HG03159 (cell line): ENCODE measurements around the gene ITGA8.
"Not testable (repeated sequence)": the region's sequence is repeated elsewhere in the genome, so short reads cannot be mapped to it uniquely, and the experiment has no call there.

ENCODE experiments used
- ATAC-seq: cut with Tn5 transposase; IDR thresholded peaks from one replicate; pipeline ENCODE4 v1.9.1; 2021; ENCODE audit warnings: mild to moderate bottlenecking, moderate library complexity; ENCODE audit not compliant: unreplicated experiment

The ITGA8 gene

DNA sequence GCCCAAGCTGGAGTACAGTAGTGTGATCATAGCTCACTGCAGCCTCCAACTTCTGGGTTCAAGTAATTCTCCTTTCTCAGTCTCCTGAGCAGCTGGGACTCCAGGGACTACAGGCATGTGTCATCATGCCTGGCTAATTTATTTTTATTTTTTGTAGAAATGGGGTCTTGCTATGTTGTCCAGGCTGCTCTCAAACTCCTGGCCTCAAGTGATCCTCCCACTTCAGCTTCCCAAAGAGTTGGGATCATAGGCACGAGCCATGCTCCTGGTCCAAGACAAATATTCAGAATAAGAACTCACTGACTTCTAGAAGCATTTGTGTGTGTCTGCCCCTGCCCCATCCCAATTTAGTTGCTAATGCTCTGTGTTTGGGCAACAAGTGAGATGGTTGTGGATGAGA, 151.8 kb downstream of the ITGA8 start:
- ATAC-seq = no peak

DNA sequence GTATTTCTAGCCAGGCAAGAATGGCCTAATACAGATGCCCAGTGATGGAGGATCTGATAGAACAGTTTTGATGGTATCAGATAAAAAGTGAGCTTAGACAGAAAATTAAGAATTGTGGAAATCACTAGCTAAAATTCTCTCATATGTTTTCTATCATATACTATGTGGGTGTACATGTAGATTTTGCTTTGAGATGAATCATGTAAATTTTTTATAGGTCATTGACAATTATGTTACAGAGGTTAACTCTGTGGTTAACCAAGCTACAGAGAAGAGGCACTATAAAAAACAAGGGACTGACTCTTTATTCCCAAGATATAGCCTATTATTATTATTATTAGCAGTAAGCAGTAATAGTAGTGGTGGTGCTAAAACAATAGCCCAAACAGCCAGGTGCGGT, 156.5 kb downstream of the ITGA8 start:
- ATAC-seq = no peak

DNA sequence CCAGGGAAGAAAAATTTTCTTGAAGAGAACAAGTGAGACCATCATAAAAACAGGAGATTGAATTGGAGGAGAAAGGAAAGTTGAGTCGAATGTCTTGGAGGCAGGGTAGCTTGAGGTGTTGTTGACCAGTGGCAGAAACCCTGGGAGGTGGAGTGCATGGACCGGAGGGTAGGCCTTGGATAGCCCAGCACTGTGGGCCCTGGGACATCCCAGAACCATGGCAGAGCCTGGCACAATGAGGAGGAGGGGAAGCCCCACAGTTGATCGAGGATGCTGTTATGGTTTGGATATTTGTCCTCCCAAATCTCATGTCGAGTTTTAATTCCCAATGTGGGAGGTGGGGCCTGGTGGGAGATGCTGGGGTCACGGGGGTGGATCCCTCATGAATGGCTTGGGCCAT, 157.1 kb downstream of the ITGA8 start:
- no peak for ATAC-seq

DNA sequence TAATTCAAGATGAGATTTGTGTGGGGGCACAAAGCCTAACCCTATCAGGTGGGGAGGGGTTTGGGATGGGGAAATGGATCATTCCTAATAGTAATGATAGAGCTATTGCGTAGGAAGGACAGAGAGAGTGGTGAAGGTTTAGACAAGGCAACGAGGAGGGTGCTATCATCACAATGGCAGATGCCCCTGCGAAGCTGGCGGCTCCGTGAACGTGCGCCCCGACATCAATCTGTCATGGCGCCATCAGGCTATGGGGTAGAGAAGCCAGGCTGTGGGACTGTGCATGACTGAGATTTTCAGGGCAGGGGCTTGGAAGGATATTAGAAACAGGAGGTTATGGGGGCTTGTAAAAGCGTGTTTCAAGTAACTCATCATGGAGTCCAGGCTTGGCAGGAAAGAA, 157.6 kb downstream of the ITGA8 start:
- ATAC-seq = no peak

DNA sequence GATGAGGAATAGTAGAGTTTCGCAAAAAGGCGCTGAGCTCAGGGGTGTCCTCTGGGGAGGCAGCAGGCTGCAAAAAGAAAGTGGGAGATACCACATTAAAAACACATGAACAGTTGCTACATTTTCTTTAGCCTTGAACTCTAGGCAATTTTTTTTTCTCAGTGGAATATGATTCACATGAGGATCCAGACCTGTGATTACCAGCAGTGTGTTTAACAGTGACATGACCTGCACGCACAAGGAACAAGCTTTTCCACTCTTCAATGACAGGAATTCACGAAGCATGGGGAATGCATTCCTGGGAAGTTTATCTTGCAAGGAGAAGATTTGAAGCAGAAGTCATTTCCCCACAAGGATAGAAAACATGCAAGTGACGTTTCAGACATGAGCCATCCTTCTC, 161.6 kb downstream of the ITGA8 start:
- ATAC-seq = no peak

DNA sequence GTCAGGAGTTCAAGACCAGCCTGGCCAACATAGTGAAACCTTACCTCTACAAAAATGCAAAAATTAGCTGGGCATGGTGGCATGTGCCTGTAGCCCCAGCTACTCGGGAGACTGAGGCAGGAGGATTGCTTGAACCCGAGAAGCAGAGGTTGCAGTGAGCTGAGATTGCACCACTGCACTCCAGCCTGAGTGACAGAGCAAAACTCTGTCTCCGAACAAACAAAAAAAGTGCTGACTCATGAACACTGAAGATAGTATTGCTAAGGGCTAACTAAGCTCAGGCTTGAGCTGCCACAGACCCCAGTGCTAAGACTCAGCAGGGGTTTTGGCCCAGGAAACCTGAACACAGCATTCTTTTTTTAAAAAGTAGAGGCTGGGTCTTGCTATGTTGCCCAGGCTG, 162.6 kb downstream of the ITGA8 start:
- not testable (repeated sequence) for ATAC-seq

DNA sequence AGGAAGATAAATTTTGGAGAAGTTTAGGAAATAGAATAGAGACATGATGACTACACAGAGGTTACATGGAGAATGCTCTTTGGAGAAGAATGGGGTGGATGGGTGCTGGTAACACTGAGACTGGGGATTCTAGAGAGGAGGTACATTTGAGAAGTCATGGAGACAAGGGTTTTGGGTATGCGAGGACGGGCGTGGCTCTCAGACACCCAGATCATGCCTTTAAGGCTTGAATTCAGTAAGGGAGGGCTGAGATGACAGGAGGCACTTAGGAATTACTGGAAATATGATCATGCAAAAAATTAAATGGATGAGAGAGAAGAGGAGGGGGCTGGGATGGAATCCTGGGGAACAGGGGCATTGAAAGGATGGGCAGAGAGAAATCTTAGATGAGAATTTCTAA, 168.8 kb downstream of the ITGA8 start:
- no peak for ATAC-seq

DNA sequence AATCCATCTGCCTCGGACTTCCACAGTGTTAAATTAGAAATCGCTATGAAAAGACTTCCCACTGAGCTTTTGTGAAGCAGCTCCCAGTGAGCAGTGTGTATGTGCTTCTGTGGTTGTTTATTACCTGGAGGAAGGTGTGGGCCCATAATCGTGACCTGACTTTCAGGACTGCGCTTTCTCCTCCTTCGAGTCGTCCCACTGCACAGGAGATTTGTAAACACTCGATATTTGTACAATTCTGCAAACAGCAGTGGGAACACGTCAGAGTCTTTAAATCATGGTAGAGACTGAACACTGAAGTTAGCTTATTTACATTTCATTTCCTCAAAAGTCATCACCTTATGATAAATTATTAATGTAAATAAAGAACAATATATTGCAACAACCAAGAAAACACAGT, 171.4 kb downstream of the ITGA8 start:
- no peak for ATAC-seq

DNA sequence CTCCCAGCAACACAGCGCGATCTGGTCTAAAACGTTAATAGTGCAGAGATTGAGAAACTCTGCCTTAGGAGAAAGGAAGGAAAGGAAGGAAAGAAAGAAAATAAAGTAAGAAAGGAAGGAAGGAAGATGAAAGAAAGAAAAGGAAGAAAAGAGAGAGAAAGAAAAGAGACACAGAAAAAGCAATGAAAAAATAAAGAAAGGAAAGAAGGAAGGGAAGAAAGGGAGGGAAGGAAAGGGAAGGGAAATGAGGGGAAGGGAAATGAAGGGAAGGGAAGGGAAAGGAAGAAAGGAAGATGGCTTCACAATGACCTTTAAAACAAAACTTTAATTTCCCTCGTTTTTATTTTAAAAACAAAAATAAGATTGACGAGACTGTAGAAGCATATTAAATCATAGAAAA, 173.1 kb downstream of the ITGA8 start:
- ATAC-seq = no peak

DNA sequence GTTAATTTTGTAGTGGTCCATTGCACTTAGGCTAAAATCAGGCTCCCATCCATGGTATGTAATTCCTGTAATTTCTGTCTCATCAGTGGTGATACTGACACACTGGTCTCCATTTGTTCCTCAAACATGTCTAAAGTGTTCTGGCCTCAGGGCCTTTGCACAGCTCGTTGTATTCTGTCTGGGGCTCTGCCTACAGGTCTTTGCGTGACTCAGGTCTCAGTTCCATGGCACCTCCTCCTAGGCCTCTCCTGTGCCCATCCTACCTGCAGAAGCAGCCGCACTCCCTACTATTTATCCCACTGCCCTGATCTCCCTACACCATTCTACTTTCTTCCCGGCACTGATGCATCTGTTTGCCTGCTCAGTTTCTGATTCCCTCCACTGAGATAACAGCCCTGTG, 173.8 kb downstream of the ITGA8 start:
- ATAC-seq = no peak

DNA sequence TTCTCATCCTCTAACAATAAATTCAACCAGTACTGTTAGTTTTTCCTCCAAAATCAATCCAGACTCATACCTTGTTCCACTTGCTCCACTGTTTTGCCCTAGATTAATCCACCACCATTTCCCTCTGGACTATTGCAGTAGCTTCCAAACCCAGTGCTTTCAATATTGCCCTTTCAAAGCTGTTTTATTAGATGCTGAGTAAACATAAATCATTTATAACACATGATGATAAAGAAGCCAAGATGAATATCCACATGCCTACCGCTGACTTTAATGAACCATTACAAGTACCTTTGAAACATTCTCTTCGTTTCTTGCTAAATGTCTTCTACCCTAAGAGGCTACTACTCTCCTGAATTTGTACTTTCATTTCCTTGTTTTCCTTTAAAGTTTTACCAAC, 174.5 kb downstream of the ITGA8 start:
- ATAC-seq = no peak

DNA sequence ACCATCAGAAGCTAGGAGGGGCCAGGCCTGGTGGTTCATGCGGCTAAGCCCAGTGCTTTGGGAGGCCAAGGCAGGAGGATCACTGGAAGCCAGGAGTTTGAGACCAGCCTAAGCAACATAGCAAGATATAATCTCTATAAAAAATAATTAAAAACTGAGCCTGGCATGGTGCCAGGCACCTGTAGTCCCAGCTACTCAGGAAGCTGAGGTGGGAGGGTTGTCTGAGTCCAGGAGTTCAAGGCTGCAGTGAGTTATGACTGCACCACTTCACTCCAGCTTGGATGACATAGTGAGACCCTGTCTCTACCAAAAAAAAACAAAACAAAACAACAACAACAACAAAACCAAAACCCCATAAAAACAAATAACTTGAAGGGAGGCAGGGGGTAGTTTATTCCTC, 175.7 kb downstream of the ITGA8 start:
- no peak for ATAC-seq

DNA sequence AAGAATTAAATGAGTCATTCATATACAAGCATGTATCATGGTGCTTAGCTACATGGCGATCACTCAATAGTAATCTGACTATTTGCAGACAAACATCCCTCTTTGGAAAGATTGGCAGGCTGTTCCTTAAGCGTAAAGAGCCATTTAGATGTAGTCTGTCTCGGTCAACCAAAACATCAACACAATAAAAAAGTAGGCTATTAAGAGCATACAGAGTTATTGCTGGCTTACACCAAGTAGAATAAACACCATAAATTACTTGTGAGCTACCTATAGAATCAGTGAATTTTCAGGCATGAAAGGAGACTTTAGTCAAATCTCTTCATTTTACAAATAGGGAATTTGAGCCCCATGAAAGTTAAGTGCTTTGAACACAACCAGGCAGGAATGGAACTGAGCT, 176.9 kb downstream of the ITGA8 start:
- no peak for ATAC-seq

DNA sequence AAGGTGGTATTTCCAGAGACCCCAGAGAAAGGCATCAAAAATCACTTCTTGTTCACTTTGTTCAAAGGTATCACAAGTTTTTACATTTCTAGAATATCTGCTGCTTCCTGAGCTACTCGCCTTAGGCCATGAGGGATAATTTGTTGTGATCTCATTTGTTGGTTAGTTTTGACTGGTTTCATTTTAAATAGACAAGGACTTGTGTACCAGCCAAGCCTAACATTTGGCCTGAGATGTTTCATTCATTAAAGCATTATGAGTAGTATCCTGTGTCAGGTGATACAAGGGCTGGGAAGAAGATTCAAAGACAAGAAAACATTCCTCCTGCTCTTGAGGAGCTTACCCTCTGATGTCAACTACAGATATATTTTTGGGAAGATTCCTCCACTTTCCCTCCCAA, 178.3 kb downstream of the ITGA8 start:
- no peak for ATAC-seq

DNA sequence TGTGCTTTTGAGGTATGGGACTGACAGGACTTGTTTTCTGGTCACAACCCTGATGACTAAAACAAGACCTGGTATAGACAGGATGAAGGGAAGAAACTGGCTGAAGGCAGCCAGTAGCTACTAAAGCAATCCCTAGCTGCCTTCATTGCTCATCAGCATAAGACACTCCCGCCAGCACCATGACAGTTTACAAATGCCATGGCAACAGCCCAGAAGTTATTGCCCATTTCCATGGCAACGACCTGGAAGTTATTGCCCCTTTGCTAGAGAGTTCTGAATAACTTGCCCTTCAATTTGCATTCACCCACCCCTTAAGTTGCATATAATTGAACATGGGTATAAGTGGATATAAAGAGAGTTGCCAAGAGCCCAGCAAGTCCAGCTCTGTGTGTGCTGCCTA, 179.0 kb downstream of the ITGA8 start:
- ATAC-seq = no peak

DNA sequence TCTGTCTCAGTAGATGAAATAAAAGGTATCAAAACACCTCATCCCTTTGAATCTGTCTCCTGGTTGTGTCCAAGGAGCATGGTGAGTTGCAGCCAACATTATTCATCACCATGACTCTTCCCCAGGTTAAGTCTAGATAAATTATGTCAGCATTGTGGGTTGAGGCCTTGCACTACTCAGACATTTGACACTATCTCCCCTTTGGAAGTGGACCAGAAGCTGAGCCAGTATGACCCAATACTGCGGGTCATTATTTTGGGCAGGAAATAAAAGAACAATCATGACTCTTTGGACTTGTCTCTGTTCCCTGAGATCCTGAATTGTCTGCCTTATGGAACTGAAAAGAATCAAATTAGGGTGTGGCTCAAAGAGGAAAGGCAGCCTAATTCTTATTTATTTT, 180.5 kb downstream of the ITGA8 start:
- ATAC-seq = no peak

DNA sequence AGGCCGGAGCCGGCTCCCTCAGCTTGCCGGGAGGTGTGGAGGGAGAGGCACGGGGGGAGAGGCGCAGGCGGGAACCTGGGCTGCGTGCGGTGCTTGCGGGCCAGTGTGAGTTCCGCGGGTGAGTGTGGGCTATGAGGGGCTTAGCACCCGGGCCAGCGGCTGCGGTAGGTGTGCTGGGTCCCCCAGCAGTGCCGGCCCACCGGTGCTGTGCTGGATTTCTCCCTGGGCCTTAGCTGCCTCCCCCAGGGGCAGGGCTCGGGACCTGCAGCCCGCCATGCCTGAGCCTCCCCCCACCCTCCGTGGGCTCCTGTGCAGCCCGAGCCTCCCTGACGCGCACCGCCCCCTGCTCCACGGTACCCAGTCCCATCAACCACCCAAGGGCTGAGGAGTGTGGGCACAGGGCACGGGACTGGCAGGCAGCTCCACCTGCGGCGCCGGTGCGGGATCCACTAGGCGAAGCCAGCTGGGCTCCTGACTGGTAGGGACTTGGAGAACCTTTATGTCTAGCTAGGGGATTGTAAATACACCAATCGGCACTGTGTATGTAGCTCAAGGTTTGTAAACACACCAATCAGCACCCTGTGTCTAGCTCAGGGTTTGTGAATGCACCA, 184.7 kb downstream of the ITGA8 start:
- not testable (repeated sequence) for ATAC-seq

DNA sequence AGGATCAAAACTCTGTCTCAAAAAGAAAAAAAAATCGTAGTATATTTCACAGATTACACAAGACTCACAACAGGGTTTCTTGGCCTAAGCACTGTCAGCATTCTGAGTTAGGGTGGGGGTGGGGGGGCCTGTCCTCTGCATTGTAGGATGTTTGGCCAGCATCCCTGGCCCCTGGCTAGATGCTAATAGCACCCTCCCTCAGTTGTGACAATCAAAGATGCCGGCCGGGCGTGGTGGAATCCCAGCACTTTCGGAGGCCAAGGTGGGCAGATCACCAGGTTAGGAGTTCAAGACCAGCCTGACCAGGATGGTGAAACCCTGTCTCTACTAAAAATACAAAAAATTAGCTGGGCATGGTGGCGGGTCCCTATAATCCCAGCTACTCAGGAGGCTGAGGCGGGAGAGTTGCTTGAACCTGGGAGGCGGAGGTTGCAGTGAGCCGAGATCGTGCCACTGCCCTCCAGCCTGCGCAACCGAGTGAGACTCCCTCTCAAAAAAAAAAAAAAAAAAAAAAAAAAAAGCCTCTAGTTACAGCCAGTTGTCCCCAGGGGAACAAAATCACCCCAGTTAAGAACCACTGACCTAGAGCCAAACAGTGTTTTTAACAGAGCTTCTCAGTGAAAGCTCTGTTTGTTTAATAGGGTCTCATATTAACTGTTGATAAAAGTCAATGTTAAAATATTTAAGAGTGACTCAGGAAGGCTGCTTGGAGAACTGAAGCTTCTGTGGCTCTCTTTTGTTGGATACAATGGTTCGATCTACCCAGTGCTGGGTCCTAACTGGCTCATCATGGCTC, 187.6 kb downstream of the ITGA8 start:
- no peak for ATAC-seq

DNA sequence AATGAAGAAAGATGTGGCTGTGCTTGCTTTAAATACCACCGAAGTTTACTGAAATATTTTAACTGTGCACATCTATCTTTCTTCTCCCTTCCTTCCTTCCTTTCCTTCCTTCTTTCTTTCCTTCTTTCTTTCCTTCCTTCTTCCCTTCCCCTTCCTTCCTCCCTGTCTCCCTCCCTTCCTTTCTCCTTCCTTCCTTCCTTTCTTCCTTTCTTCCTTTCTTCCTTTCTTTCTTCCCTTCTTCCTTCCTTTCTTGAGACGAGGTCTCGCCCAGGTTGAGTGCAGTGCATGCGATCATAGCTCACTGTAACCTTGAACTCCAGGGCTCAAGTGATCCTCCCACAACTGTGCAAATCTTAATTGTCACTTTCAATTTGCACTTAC, 190.9 kb downstream of the ITGA8 start:
- ATAC-seq = no peak

DNA sequence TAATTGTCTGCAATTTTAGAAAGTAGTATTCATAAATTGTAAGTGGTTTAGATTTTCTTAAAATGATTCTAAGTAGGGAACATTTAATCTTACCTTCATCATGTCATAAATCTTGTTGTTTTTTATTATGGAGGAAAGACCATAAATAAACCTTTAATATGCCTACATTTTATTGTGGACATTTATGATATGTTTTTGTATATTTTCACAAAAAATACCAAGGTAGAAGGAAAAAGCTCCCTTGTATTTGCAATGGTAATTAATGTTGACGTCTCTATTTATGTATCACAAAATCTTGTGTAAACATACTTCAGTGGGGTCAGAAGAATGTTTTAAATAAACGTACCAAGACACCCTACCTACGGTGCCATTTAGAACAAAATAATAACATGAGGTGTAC, 193.0 kb downstream of the ITGA8 start:
- no peak for ATAC-seq

DNA sequence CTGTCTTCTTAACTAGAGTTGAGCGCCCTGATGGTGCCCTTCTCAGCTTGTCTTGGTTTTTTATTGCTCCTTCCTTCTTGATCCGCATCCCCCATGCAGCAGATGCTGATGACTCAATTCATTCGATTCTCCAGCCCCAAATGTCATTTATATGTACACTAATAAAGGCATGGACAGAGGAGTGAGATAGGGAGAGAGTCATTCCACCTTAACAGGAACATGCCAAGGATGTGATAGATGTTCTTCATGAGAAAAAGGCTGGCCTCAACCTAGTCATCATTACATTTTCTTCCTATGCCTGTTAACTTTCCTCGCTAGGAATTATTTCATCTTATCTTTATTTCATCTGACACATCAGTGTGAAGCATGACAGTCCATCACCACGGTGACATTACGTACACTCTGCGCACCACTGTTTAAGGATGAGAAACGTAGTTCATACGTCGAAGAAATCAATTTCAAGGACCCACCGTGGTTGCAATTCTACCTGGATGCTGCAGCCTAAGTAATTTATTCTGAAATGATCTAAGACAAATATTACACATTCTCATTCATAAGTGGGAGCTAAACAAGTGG, 198.3 kb downstream of the ITGA8 start:
- no peak for ATAC-seq

DNA sequence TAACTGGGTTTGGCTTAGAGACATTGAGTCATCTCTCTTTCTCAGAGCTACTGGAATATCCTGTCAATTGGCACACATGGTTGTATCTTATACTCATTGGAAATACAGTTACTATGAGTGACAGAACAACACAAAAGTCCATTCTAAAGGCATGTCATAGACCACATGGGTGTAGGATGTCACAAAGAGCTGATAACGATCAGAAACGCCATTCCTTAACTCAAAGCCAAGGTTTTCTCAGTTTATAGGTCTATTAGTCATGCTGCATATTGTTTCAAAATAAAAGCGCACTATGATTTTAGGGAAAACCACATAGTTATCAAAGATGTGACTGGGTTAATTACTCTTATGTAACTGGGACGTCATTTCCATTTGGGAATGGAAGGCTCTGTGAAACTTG, 201.5 kb downstream of the ITGA8 start:
- ATAC-seq = no peak
